Common myeloid progenitor, CD34-positive (primary cell): ENCODE data around the gene COIL.

ENCODE experiments used
- CTCF ChIA-PET: fragments of 350-600 bp; sonication (Branson Sonifier 250); formaldehyde crosslinking; loops from one replicate; lab custom pipeline; 2021; ENCODE audit warnings: antibody characterized with exemption; lab: Charles Lee
- POLR2A ChIA-PET: fragments of 350-600 bp; sonication (Branson Sonifier 250); formaldehyde crosslinking; loops from one replicate; lab custom pipeline; 2021; ENCODE audit warnings: antibody characterized with exemption; lab: Charles Lee
- DNase-seq, 3 donors: peaks; one replicate each; pipeline versions ENCODE4 v3.0.0 to v3.0.0-alpha.2; 2013
- H3K27ac ChIP-seq, 2 experiments: 1 replicate in 1 of 2; 2 replicates in 1 of 2; pipeline ENCODE4 v1.7.0; 2013; ENCODE audit warnings: inconsistent platforms in 2 of 2, low read length in 2 of 2, mild to moderate bottlenecking in 2 of 2, low read depth in 1 of 2, moderate library complexity in 1 of 2; ENCODE audit not compliant: severe bottlenecking in 2 of 2, insufficient read depth in 1 of 2, poor library complexity in 1 of 2
- H3K27me3 ChIP-seq, 5 experiments: replicated peaks in 2 of 5; 1 replicate in 3 of 5; 2 replicates in 2 of 5; pipeline versions ENCODE4 v1.6.1 to v1.7.0; 2013; ENCODE audit warnings: low read length in 4 of 5, mild to moderate bottlenecking in 2 of 5, moderate library complexity in 2 of 5, inconsistent platforms in 1 of 5; ENCODE audit not compliant: insufficient read depth in 5 of 5, control insufficient read depth in 4 of 5
- H3K36me3 ChIP-seq, 4 experiments: 1 replicate in 2 of 4; 2 replicates in 2 of 4; pipeline versions ENCODE4 v1.6.1 to v1.7.0; 2013; ENCODE audit warnings: low read length in 3 of 4, control low read depth in 1 of 4, mild to moderate bottlenecking in 1 of 4; ENCODE audit not compliant: control insufficient read depth in 4 of 4, insufficient read depth in 4 of 4
- H3K4me1 ChIP-seq, 4 experiments: 1 replicate in 3 of 4; 2 replicates in 1 of 4; pipeline versions ENCODE4 v1.6.1 to v1.7.1; 2013; ENCODE audit warnings: low read length in 3 of 4, mild to moderate bottlenecking in 3 of 4, control low read depth in 1 of 4, inconsistent platforms in 1 of 4, moderate library complexity in 1 of 4; ENCODE audit not compliant: control insufficient read depth in 4 of 4, insufficient read depth in 4 of 4; ENCODE audit errors: control extremely low read depth in 1 of 4
- H3K4me3 ChIP-seq, 7 experiments: 1 replicate in 4 of 7; 2 replicates in 3 of 7; pipeline versions ENCODE4 v1.5.1 to v1.7.0; 2013; ENCODE audit warnings: mild to moderate bottlenecking in 7 of 7, low read length in 6 of 7, moderate library complexity in 6 of 7, inconsistent platforms in 2 of 7, low read depth in 2 of 7, control low read depth in 1 of 7; ENCODE audit not compliant: insufficient read depth in 4 of 7, control insufficient read depth in 1 of 7; ENCODE audit errors: extremely low read depth in 1 of 7
- H3K9me3 ChIP-seq, 5 experiments: 1 replicate in 4 of 5; 2 replicates in 1 of 5; pipeline versions ENCODE4 v1.6.1 to v1.7.1; 2013; ENCODE audit warnings: low read length in 4 of 5, mild to moderate bottlenecking in 2 of 5, inconsistent platforms in 1 of 5, low read depth in 1 of 5, moderate library complexity in 1 of 5; ENCODE audit not compliant: control insufficient read depth in 4 of 5, insufficient read depth in 2 of 5; ENCODE audit errors: control extremely low read depth in 1 of 5
- WGBS: methylation state at CpG from one replicate; pipeline ENCODE4 v1.1.5; 2013; ENCODE audit not compliant: insufficient coverage; 5-methylcytosine and 5-hydroxymethylcytosine counted together

Gene COIL

GRCh38 chr17:56978441-56979090 lies 17.7 kb upstream of the COIL start:
- H3K36me3 ChIP-seq: peaks cover 0 to 5% (median 0%) of the 10 kb centered on the region in 4 experiments
- peaks cover 17 to 38% (median 18%) of the 10 kb centered on the region in 4 experiments for H3K4me1 ChIP-seq
- H3K9me3 ChIP-seq: no peaks in the 10 kb centered on the region
- peak overlapping the region in 1 of 2 experiments; percentile 53 for H3K27ac ChIP-seq
- peak; percentile 29 to 79 (median 69) for DNase-seq
- 31% methylated on average over 5 of the region's 11 CpGs for WGBS
- CTCF ChIA-PET: interaction anchor here (0.7 kb wide), 2 partner anchors 142 to 510 kb away, joined by 3 to 4 read pairs; no protein-coding TSS in a partner anchor
- POLR2A ChIA-PET: interaction anchor here (0.6 to 0.9 kb wide), 3 partner anchors 21 to 1359 kb away, joined by 4 to 7 read pairs (median 5); no protein-coding TSS in a partner anchor
- H3K4me3 ChIP-seq: peak overlapping the region in 6 of 7 experiments; percentile 58 to 89 (median 74)
- H3K27me3 ChIP-seq: peaks cover 0 to 5% (median 0%) of the 10 kb centered on the region in 5 experiments

GRCh38 chr17:56977673-56978395 lies 17.0 kb upstream of the COIL start, which contains the start of gene SCPEP1:
Gene SCPEP1, plus strand, starts transcription at chr17:56978131. Its CDS starts 29 bp downstream, at chr17:56978160.
- peak within 1 kb of the TSS in 1 of 2 experiments; percentile 53 for H3K27ac ChIP-seq
- H3K36me3 ChIP-seq: peaks cover 0 to 5% (median 0%) of the 10 kb centered on the region in 4 experiments
- WGBS: 0% methylated on average over 17 of the region's 42 CpGs
- DNase-seq: peak; percentile 77 to 91 (median 90)
- H3K27me3 ChIP-seq: peaks cover 0 to 5% (median 0%) of the 10 kb centered on the region in 5 experiments
- no peaks in the 10 kb centered on the region for H3K9me3 ChIP-seq
- ChIA-PET CTCF (interaction anchor here (0.7 kb wide), 2 partner anchors 142 to 510 kb away, joined by 3 to 4 read pairs; no protein-coding TSS in a partner anchor), POLR2A (interaction anchor here (0.6 to 0.9 kb wide), 5 partner anchors 13 to 1360 kb away, joined by 3 to 7 read pairs (median 4); no protein-coding TSS in a partner anchor)
- peak within 1 kb of the TSS; percentile 4 to 89 (median 73) for H3K4me3 ChIP-seq
- peaks cover 17 to 37% (median 18%) of the 10 kb centered on the region in 4 experiments for H3K4me1 ChIP-seq

GRCh38 chr17:56976941-56977608 lies 16.2 kb upstream of the COIL start:
- H3K4me3 ChIP-seq: peak overlapping the region in 6 of 7 experiments; percentile 58 to 89 (median 73)

GRCh38 chr17:56975656-56976055 lies 14.8 kb upstream of the COIL start:
- peaks cover 17 to 27% (median 18%) of the 10 kb centered on the region in 4 experiments for H3K4me1 ChIP-seq
- no peak for DNase-seq
- ChIA-PET POLR2A (interaction anchor here (0.7 kb wide), 1 partner anchor 31 kb away, joined by 4 read pairs; no protein-coding TSS in a partner anchor), CTCF (interaction anchor here (0.6 kb wide), 1 partner anchor 12 kb away, joined by 4 read pairs; no protein-coding TSS in a partner anchor)
- 100% methylated on average over 1 of the region's 2 CpGs for WGBS
- peaks cover 0 to 5% (median 0%) of the 10 kb centered on the region in 5 experiments for H3K27me3 ChIP-seq
- no peak overlapping the region for H3K4me3 ChIP-seq
- H3K27ac ChIP-seq: no peak overlapping the region
- H3K36me3 ChIP-seq: no peaks in the 10 kb centered on the region
- peaks cover 0 to 2% (median 0%) of the 10 kb centered on the region in 5 experiments for H3K9me3 ChIP-seq

More at GRCh38 chr17:56976941-56977608, 16.2 kb upstream of the COIL start:
- H3K27ac ChIP-seq: no peak overlapping the region
- ChIA-PET CTCF (interaction anchor here (0.7 to 1.2 kb wide), 2 partner anchors 12 to 18 kb away, joined by 3 read pairs; no protein-coding TSS in a partner anchor), POLR2A (interaction anchor here (0.7 to 0.9 kb wide), 2 partner anchors 13 to 143 kb away, joined by 3 read pairs; no protein-coding TSS in a partner anchor)
- no peaks in the 10 kb centered on the region for H3K9me3 ChIP-seq
- peak; percentile 13 to 64 (median 53) for DNase-seq
- H3K27me3 ChIP-seq: peaks cover 0 to 5% (median 0%) of the 10 kb centered on the region in 5 experiments
- WGBS: 74% methylated on average over 4 of the region's 11 CpGs
- H3K36me3 ChIP-seq: peaks cover 0 to 5% (median 0%) of the 10 kb centered on the region in 4 experiments
- H3K4me1 ChIP-seq: peaks cover 17 to 30% (median 18%) of the 10 kb centered on the region in 4 experiments

GRCh38 chr17:56974055-56974454 lies 13.2 kb upstream of the COIL start:
- POLR2A ChIA-PET: no interaction called here
- no CpG with 5 or more reads among the region's 2 CpGs for WGBS

GRCh38 chr17:56973520-56973919 lies 12.7 kb upstream of the COIL start:
- POLR2A ChIA-PET: no interaction called here
- CTCF ChIA-PET: interaction anchor here (1.2 kb wide), 1 partner anchor 17 kb away, joined by 3 read pairs; no protein-coding TSS in a partner anchor
- no peaks in the 10 kb centered on the region for H3K36me3 ChIP-seq
- DNase-seq: no peak
- H3K27ac ChIP-seq: no peak overlapping the region
- 100% methylated on average over 5 of the region's 7 CpGs for WGBS
- no peak overlapping the region for H3K4me3 ChIP-seq
- peaks cover 0 to 3% (median 0%) of the 10 kb centered on the region in 5 experiments for H3K9me3 ChIP-seq
- H3K27me3 ChIP-seq: peaks cover 0 to 5% (median 0%) of the 10 kb centered on the region in 5 experiments
- H3K4me1 ChIP-seq: peaks cover 12 to 18% (median 14%) of the 10 kb centered on the region in 4 experiments

More at GRCh38 chr17:56974055-56974454, 13.2 kb upstream of the COIL start:
- H3K27ac ChIP-seq: no peak overlapping the region
- no peak for DNase-seq
- H3K4me3 ChIP-seq: no peak overlapping the region
- H3K4me1 ChIP-seq: peaks cover 17 to 23% (median 18%) of the 10 kb centered on the region in 4 experiments
- CTCF ChIA-PET: no interaction called here
- peaks cover 0 to 3% (median 0%) of the 10 kb centered on the region in 5 experiments for H3K9me3 ChIP-seq
- no peaks in the 10 kb centered on the region for H3K36me3 ChIP-seq
- peaks cover 0 to 5% (median 0%) of the 10 kb centered on the region in 5 experiments for H3K27me3 ChIP-seq
